K562 (cell line): ENCODE results near the gene TMCC1. TPM values are rescaled to one million over a fixed set of nuclear protein-coding genes. Genes with fewer than 3 reads are reported as not detected.

ENCODE experiments used
- BACH1 ChIP-seq: fragments of 200-800 bp; sonication (Bioruptor generic); IDR thresholded peaks from 2 replicates; pipeline ENCODE4 v1.6.1; 2016; ENCODE audit warnings: missing genetic modification characterization, missing compliant biosample characterization
- CHD2 ChIP-seq: IDR thresholded peaks from 2 replicates; pipeline ENCODE4 v1.6.1; 2011; ENCODE audit warnings: low read depth, low read length
- CXXC5 ChIP-seq: fragments of 250-450 bp; sonication (Bioruptor Pico); IDR thresholded peaks from 2 replicates; pipeline ENCODE4 v1.8.0; 2022; ENCODE audit warnings: inconsistent platforms, mild to moderate bottlenecking, moderate library complexity
- GATAD2B ChIP-seq: fragments of 450-650 bp; IDR thresholded peaks from 2 replicates; pipeline ENCODE4 v1.6.1; 2017; ENCODE audit warnings: mild to moderate bottlenecking, borderline replicate concordance
- L3MBTL2 ChIP-seq: fragments of 450-650 bp; IDR thresholded peaks from 2 replicates; pipeline ENCODE4 v1.6.1; 2016; ENCODE audit warnings: mild to moderate bottlenecking, moderate library complexity
- MAZ ChIP-seq, 2 experiments: fragments of 450-650 bp in 1 of 2; sonication (generic) in 1 of 2; formaldehyde crosslinking; IDR thresholded peaks in 1 of 2; conservative IDR thresholded peaks in 1 of 2; 2 replicates each; pipeline versions ENCODE4 v1.4.0 to v1.5.0; 2020; ENCODE audit warnings: mild to moderate bottlenecking in 1 of 2, missing genetic modification reagents in 1 of 2
- MCM5 ChIP-seq: fragments of 450-650 bp; IDR thresholded peaks from 2 replicates; pipeline ENCODE4 v1.6.1; 2016; ENCODE audit warnings: low read depth
- NFXL1 ChIP-seq: fragments of 450-650 bp; formaldehyde crosslinking; IDR thresholded peaks from 2 replicates; pipeline ENCODE4 v1.4.0; 2021; ENCODE audit warnings: mild to moderate bottlenecking
- PHF8 ChIP-seq: fragments of 200-600 bp; sonication (generic); IDR thresholded peaks from 2 replicates; pipeline ENCODE4 v1.6.1; 2012; ENCODE audit warnings: mixed run types, mild to moderate bottlenecking, inconsistent platforms, low read length, moderate library complexity, borderline replicate concordance
- POLR2G ChIP-seq: fragments of 200-400 bp; formaldehyde crosslinking; IDR thresholded peaks from 2 replicates; pipeline ENCODE4 v1.6.1; 2017; ENCODE audit warnings: low read depth, mild to moderate bottlenecking, antibody characterized with exemption, low read length, moderate library complexity
- POLR2H ChIP-seq: IDR thresholded peaks from 2 replicates; pipeline ENCODE4 v1.6.1; 2016; ENCODE audit warnings: missing genetic modification characterization, low read depth, mild to moderate bottlenecking, control low read depth, missing compliant biosample characterization, moderate library complexity
- RB1 ChIP-seq: fragments of 450-650 bp; IDR thresholded peaks from 2 replicates; pipeline ENCODE4 v1.6.1; 2017; ENCODE audit warnings: low read depth, mild to moderate bottlenecking
- SAP30 ChIP-seq: fragments of 200-600 bp; sonication (generic); IDR thresholded peaks from 2 replicates; pipeline ENCODE4 v1.6.1; 2012; ENCODE audit warnings: borderline replicate concordance, low read depth, mild to moderate bottlenecking, moderate library complexity, low read length, control low read depth, inconsistent platforms; ENCODE audit not compliant: insufficient read depth, poor library complexity, severe bottlenecking
- SP2 ChIP-seq: IDR thresholded peaks from 2 replicates; pipeline ENCODE4 v1.6.1; 2011; ENCODE audit warnings: mild to moderate bottlenecking, low read depth, low read length, moderate library complexity; ENCODE audit not compliant: poor library complexity, severe bottlenecking; ENCODE audit errors: extremely low read depth
- ZBTB7A ChIP-seq: IDR thresholded peaks from 2 replicates; pipeline ENCODE4 v1.6.1; 2011; ENCODE audit warnings: low read depth, mild to moderate bottlenecking, low read length, moderate library complexity, borderline replicate concordance; ENCODE audit not compliant: control insufficient read depth
- ZFP91 ChIP-seq: sonication (generic); formaldehyde crosslinking; IDR thresholded peaks from 2 replicates; pipeline ENCODE4 v1.8.0; 2022; ENCODE audit warnings: mild to moderate bottlenecking, missing genetic modification reagents
- ZNF134 ChIP-seq: fragments of 250-450 bp; sonication (Bioruptor Pico); conservative IDR thresholded peaks from 2 replicates; pipeline ENCODE4 v1.4.0; 2020
- ZNF263 ChIP-seq: sonication (generic); formaldehyde crosslinking; IDR thresholded peaks from 2 replicates; pipeline ENCODE4 v1.8.0; 2022; ENCODE audit warnings: mild to moderate bottlenecking, missing genetic modification reagents, borderline replicate concordance
- ZNF431 ChIP-seq: sonication (generic); formaldehyde crosslinking; IDR thresholded peaks from 2 replicates; pipeline ENCODE4 v1.8.0; 2022; ENCODE audit warnings: mild to moderate bottlenecking, missing genetic modification reagents
- ZNF444 ChIP-seq: fragments of 250-450 bp; sonication (Bioruptor Pico); IDR thresholded peaks from 2 replicates; pipeline ENCODE4 v1.4.0; 2020; ENCODE audit warnings: mild to moderate bottlenecking, moderate library complexity
- ZNF551 ChIP-seq: fragments of 250-450 bp; sonication (Bioruptor Pico); IDR thresholded peaks from 2 replicates; pipeline ENCODE4 v1.5.0; 2021; ENCODE audit warnings: mild to moderate bottlenecking, moderate library complexity
- polyA plus RNA-seq, 8 experiments: library from polyadenylated mRNA; depleted of rRNA in 4 of 8; stranded (reverse) in 5 of 8; unstranded in 3 of 8; fragments of >200 nt; fragmentation: Nextera tagmentation in 2 of 8; fragmentation: Illumina TruSeq in 1 of 8; extraction: Ambion mirVana in 2 of 8; extraction: Trizol in 1 of 8; gene quantifications; 2 replicates each; pipeline versions ENCODE4 v1.2.1 to v1.2.3, GENCODE V29; 2011 to 2014; ENCODE audit warnings: inconsistent platforms in 1 of 8, missing spikeins in 1 of 8
- total RNA-seq, 7 experiments: library from RNA; depleted of rRNA in 6 of 7; stranded (reverse); fragments of >200 nt in 6 of 7; fragmentation: Illumina TruSeq in 2 of 7; extraction: Trizol in 2 of 7; gene quantifications; 2 replicates each; pipeline versions ENCODE4 v1.2.1 to v1.2.3, GENCODE V29; 2011 to 2021; ENCODE audit warnings: low replicate concordance in 1 of 7
- TF ChIP-seq, protein P1 (sequence below), 2 experiments: fragments of 250-450 bp in 1 of 2; fragments of 450-650 bp in 1 of 2; sonication (Bioruptor Pico) in 1 of 2; IDR thresholded peaks; 2 replicates each; pipeline versions ENCODE4 v1.6.1 to v1.8.0; 2016 to 2021; ENCODE audit warnings: mild to moderate bottlenecking in 2 of 2, moderate library complexity in 2 of 2, missing compliant biosample characterization in 1 of 2, missing genetic modification characterization in 1 of 2

Gene TMCC1
- total and polyA plus RNA-seq, 9 of the 15 experiments (the other 6 are each of a cell fraction or from before 2014, with no cell fraction given) = 0.89 to 8.7 (median 4.0) TPM

DNA sequence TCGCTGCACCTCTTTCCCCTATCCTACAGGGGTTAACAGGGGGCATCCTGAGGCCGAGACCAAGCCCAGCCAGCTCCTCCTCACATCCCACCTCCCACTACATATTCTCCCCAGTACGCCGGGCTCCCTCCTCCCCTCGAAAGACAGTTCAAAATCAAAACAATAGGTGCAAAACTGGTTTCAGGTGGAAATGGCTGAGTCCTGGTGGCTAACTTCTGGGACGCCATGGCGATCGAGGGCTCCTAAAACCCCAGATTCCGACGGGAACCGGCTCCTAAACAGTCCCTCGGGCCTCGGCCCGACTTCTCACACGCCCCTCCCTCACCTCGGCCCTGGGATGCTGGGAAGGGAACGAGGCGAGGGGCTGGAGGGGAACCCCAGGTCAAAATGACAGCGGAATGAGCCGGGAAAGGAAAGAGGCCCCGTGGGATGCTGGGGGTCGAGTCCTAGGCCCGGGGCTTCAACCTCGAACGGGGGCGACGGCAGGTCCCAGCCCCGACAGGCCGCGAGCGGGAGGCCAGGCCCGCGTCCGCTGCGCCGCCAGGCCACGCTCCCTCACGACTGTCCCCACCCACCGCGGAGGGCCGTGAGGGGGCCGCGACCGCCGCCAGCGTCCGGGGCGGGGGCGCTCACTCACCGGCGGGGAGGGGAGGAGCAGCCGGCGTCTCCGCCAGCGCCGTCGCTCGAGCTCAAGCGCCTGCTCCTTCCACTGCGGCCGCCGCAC lies 492 bp downstream of the TMCC1 start (continued):
- TF ChIP-seq MAZ (CRISPR knock-in tag; conservative IDR thresholded peaks at IDR 0.05 in 1 of 2, IDR thresholded peaks at IDR 0.05 in 1 of 2) (peak; percentile 54 to 88; a peak in 2 of 4 replicates), MCM5 (no peak), ZBTB7A (peak; percentile 92), ZFP91 (no peak), ZNF431 (CRISPR knock-in tag) (no peak), PHF8 (peak; percentile 61), L3MBTL2 (peak; percentile 68), RB1 (no peak), CHD2 (no peak), SP2 (no peak), NFXL1 (CRISPR knock-in tag) (no peak), ZNF444 (CRISPR knock-in tag) (peak; percentile 46; the same call in 1 of the 2 replicates), CXXC5 (peak; percentile 75; the same call in 1 of the 2 replicates), ZNF263 (CRISPR knock-in tag) (0 out of 2 replicates have a peak, but pooled peaks have one; percentile 15), ZNF134 (CRISPR knock-in tag) (no peak), GATAD2B (peak; percentile 61; the same call in 1 of the 2 replicates), POLR2H (tag) (peak; percentile 32; the same call in 1 of the 2 replicates), SAP30 (peak; percentile 56), POLR2G (peak; percentile 84), BACH1 (tag) (no peak), ZNF551 (CRISPR knock-in tag) (no peak)
- TF ChIP-seq, protein P1, sequence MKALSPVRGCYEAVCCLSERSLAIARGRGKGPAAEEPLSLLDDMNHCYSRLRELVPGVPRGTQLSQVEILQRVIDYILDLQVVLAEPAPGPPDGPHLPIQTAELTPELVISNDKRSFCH (CRISPR knock-in tag; IDR thresholded peaks at IDR 0.05) = no peak
- TF ChIP-seq, protein P1 (tag; IDR thresholded peaks at IDR 0.05) = no peak
